ENCODE results near the gene B4GALNT3. TPM values are rescaled to one million over a fixed set of nuclear protein-coding genes. Genes with fewer than 3 reads are reported as not detected.

Gene B4GALNT3
- total RNA-seq, 2 experiments from 2014 or later: 2.2 to 3.3 TPM

DNA sequence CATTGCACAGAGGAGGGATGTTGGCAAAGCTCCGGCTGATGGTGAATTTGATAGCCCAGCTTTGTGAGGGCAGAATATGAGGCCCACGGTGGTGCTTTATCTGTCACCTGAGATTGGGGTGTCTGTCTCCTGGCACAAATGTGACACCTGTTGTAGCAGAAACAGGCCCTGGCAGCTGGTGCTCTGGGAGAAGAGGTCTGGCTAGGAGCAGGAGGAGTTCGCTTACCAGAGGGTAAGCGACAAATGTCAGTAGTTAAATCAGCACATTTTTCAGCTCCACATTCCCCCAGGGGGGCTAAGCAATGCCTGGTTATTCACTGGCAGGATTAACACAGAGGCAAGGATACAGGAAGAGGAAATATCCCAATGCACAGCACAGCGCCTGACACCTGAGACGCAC lies 71.1 kb downstream of the B4GALNT3 start:
- Mint-ChIP-seq H3K36me3 (ENCODE audit: low read depth) (no peaks in the 10 kb centered on the region), H3K4me1 (no peaks in the 10 kb centered on the region), H3K27ac (no peak overlapping the region), H3K4me3 (no peak overlapping the region), H3K27me3 (no peaks in the 10 kb centered on the region), H3K9me3 (ENCODE audit: low read depth) (peaks cover 9% of the 10 kb centered on the region)
- no peak for DNase-seq
- ATAC-seq: no peak
- intact Hi-C loops (cut with DNase I, micrococcal nuclease): no loop called here
- CTCF ChIA-PET: interaction anchor here (1.0 to 2.4 kb wide), 2 partner anchors 14 to 78 kb away, joined by 3 to 12 read pairs; no protein-coding TSS in a partner anchor
- POLR2A ChIA-PET: interaction anchor here (0.6 kb wide), 1 partner anchor 270 kb away, joined by 4 read pairs; no protein-coding TSS in a partner anchor

DNA sequence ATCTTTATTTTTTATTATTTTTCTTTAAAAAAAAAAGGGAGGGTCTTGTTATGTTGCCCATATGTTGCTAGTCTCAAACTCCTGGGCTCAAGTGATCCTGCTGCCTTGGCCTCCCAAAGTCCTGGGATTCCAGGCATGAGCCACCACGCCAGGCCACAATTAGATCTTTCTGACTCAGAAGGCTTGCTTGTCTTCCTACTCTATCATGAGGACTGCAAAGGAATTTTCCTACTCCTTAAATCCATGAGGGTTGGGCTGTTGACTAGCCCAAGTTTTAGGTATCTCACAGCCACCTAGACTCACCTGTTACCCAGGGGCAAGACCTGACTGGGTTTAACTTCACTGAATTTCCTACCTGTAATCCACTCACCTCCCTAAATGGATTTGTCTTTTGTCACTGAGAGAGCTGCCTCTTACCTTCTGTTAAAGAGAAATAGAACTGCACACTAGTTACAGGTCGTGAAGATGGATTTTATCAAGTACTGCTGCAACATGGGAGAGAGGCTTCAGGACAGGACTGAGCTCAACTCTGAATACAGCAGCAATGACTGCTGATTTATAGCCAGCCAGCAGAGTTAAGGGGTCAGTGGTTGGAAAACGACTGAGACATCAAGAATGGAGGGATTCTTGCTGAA lies 72.3 kb downstream of the B4GALNT3 start:
- no peaks in the 10 kb centered on the region for H3K4me1 Mint-ChIP-seq
- CTCF ChIA-PET: interaction anchor here (0.7 to 2.4 kb wide), 5 partner anchors 13 to 70 kb away, joined by 3 to 12 read pairs (median 3); no protein-coding TSS in a partner anchor

DNA sequence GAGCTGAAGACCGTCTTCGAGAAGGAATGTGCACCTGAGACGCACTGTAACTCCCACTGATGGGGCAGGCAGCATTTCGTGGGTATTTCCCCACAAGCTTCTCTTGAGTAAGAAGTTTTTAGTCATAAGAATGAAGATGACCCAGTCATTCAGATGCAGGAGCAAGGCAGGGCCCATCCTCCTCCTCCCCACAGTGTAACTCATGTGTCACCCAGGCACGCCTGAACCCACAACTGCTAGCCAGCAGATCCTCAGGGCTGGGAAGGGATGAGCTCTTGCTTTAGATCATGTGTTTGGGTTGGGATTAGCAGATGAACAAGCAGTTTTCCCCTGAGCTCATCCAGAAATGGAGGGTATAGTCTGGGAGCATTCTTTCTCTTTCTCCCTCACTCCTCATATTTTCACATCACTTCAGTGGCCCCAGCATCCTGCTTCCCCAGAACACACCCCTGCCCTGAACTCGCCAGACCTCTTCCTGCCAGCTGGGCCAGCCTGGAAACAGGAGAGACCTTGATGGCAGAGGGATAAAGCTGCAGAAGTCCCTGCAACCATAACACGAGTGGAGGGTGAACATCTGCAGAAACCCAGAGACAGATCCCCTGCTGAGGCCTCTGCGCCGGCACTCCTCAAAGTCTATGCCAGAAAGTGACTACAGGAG lies 73.3 kb downstream of the B4GALNT3 start:
- Mint-ChIP-seq H3K4me1 (no peaks in the 10 kb centered on the region), H3K27me3 (no peaks in the 10 kb centered on the region), H3K4me3 (no peak overlapping the region), H3K27ac (no peak overlapping the region), H3K9me3 (ENCODE audit: low read depth) (peaks cover 9% of the 10 kb centered on the region), H3K36me3 (ENCODE audit: low read depth) (no peaks in the 10 kb centered on the region)
- ChIA-PET POLR2A (no interaction called here), CTCF (interaction anchor here (1.4 to 1.5 kb wide), 3 partner anchors 14 to 71 kb away, joined by 3 to 6 read pairs (median 3); no protein-coding TSS in a partner anchor)
- peak; percentile 28 for DNase-seq
- ATAC-seq: peak; percentile 72
- intact Hi-C loops (cut with DNase I, micrococcal nuclease): no loop called here

More for the DNA sequence above, 72.3 kb downstream of the B4GALNT3 start:
- ATAC-seq: no peak
- Mint-ChIP-seq H3K27me3 (no peaks in the 10 kb centered on the region), H3K36me3 (ENCODE audit: low read depth) (no peaks in the 10 kb centered on the region), H3K4me3 (no peak overlapping the region), H3K9me3 (ENCODE audit: low read depth) (peaks cover 9% of the 10 kb centered on the region), H3K27ac (no peak overlapping the region)
- no peak for DNase-seq
- intact Hi-C loops (cut with DNase I, micrococcal nuclease): no loop called here
- POLR2A ChIA-PET: no interaction called here

DNA sequence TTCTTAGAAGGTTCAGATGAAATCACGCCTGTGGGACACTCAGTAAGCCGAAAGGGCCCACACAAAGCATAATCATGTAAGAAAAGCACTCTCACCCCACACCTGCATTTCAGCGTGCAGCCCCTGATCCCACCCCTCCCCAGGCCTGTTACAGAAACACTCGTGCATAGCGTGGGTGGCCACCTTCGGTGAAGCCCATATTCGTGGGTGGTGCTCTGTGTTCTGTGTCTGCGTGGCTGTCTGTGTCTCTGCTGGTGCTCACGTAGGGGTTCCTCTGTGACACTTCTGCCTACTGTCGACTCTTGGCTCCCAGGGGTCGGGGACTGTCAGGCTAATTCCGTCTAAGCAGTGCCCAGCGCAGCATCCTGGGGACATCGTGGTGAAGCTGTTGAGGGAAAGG lies 74.0 kb downstream of the B4GALNT3 start:
- H3K27me3 Mint-ChIP-seq: no peaks in the 10 kb centered on the region
- ChIA-PET CTCF (no interaction called here), POLR2A (no interaction called here)
- H3K4me3 Mint-ChIP-seq: no peak overlapping the region
- no peaks in the 10 kb centered on the region for H3K36me3 Mint-ChIP-seq (ENCODE audit: low read depth)
- peaks cover 2% of the 10 kb centered on the region for H3K4me1 Mint-ChIP-seq
- ATAC-seq (no peak), DNase-seq (no peak)
- H3K9me3 Mint-ChIP-seq (ENCODE audit: low read depth): peaks cover 9% of the 10 kb centered on the region
- no peak overlapping the region for H3K27ac Mint-ChIP-seq
- intact Hi-C loops (cut with DNase I, micrococcal nuclease): no loop called here

DNA sequence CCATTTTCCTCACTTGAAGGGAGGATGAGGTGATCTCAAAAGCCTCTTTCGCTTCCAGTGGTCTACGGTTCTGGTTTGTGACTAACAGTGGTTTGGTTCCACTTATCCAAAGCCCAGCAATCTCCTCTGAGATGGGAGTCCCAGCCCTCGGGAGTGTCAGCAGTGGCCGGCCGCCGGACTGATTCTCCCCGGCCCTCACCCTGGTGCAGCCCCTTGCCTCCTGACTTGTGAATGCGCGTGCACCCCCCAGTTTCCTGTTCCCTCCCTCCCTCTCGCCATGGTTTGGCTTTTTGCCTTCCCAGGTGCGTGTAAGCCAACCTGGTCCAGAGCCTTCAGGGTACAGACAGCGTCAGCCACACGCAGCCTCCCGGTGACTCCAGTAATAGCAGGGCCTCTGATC lies 74.5 kb downstream of the B4GALNT3 start:
- ATAC-seq (no peak), DNase-seq (no peak)
- POLR2A ChIA-PET: no interaction called here
- H3K4me3 Mint-ChIP-seq: no peak overlapping the region
- no peaks in the 10 kb centered on the region for H3K27me3 Mint-ChIP-seq
- no peak overlapping the region for H3K27ac Mint-ChIP-seq
- no peaks in the 10 kb centered on the region for H3K36me3 Mint-ChIP-seq (ENCODE audit: low read depth)
- peaks cover 7% of the 10 kb centered on the region for H3K4me1 Mint-ChIP-seq
- CTCF ChIA-PET: no interaction called here
- intact Hi-C loops (cut with DNase I, micrococcal nuclease): no loop called here
- peaks cover 9% of the 10 kb centered on the region for H3K9me3 Mint-ChIP-seq (ENCODE audit: low read depth)

DNA sequence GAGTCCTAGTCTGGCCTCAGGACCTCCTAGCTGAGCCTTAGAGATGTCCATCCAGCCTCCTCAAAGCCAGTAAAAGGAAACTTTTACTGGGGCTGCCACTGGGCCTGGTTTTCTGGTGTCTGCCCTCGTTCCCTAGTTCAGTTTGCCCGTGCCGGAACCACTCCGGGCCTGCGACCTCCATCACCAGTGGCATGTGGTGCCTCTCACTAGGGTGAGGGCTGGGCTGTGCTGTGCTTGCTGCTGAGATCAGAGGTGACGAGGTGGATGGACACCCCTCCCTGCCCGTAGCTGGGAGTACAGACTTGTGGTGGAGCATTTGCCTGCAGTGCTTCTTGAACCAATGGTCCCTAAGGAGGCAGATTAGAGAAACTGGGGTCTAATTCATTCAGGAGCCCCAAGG lies 75.7 kb downstream of the B4GALNT3 start:
- H3K9me3 Mint-ChIP-seq (ENCODE audit: low read depth): peaks cover 9% of the 10 kb centered on the region
- POLR2A ChIA-PET: no interaction called here
- intact Hi-C loops (cut with DNase I, micrococcal nuclease): no loop called here
- CTCF ChIA-PET: interaction anchor here (0.7 to 11.3 kb wide), 5 partner anchors 9 to 93 kb away, joined by 3 to 130 read pairs (median 9); no protein-coding TSS in a partner anchor
- no peak overlapping the region for H3K4me3 Mint-ChIP-seq
- ATAC-seq (no peak), DNase-seq (no peak)
- H3K4me1 Mint-ChIP-seq: peaks cover 18% of the 10 kb centered on the region
- no peaks in the 10 kb centered on the region for H3K27me3 Mint-ChIP-seq
- no peaks in the 10 kb centered on the region for H3K36me3 Mint-ChIP-seq (ENCODE audit: low read depth)
- H3K27ac Mint-ChIP-seq: no peak overlapping the region

DNA sequence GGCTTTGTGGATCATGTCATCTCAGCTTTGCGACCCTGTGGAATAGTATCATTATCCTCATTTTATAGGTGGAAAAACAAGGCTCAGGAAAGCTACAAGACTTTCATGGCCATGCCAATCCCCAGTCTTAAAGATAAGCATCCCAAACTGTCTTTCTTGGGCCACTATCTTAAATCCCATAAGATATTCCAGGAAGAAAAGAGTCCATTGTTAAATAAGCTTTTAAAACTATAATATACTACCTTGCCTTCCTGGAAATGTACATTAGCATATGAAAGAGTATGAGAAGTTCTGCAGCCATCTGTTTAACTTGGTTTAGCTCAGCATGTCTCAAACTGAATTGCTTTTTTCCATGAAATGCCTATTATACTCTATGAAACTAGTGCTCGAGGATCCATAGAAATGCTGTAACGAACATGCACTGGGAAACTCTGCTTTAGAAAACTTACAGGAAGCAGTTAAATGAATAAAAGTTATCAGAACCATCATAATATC lies 77.1 kb downstream of the B4GALNT3 start:
- Mint-ChIP-seq H3K4me1 (peaks cover 20% of the 10 kb centered on the region), H3K27me3 (no peaks in the 10 kb centered on the region), H3K4me3 (no peak overlapping the region), H3K36me3 (ENCODE audit: low read depth) (no peaks in the 10 kb centered on the region), H3K27ac (no peak overlapping the region), H3K9me3 (ENCODE audit: low read depth) (peaks cover 9% of the 10 kb centered on the region)
- POLR2A ChIA-PET: no interaction called here
- DNase-seq (no peak), ATAC-seq (no peak)
- CTCF ChIA-PET: interaction anchor here (0.8 to 11.3 kb wide), 8 partner anchors 8 to 556 kb away, joined by 3 to 130 read pairs (median 4); no protein-coding TSS in a partner anchor
- intact Hi-C loops (cut with DNase I, micrococcal nuclease): no loop called here

DNA sequence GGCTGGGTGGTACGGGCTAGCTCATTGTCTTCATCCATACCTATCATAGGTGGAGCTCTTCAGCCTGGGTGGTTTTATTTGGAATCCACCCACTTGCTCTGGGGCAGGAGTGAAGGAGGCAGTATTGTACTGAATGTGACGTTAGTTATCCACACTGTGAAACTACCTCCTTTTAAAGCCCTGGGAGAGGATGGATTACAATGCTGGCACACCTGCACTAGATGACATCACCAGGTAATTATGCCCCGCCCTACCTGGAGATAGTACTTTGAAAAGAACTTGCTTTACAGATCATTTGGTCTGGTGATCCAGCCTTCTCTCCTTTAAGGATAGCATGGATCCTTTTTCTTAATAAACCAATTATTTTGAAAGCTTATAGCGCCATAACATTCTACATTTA lies 78.0 kb downstream of the B4GALNT3 start:
- Mint-ChIP-seq H3K4me3 (no peak overlapping the region), H3K27me3 (no peaks in the 10 kb centered on the region), H3K27ac (no peak overlapping the region), H3K36me3 (ENCODE audit: low read depth) (no peaks in the 10 kb centered on the region), H3K4me1 (peaks cover 20% of the 10 kb centered on the region), H3K9me3 (ENCODE audit: low read depth) (peaks cover under 1% of the 10 kb centered on the region)
- DNase-seq (no peak), ATAC-seq (no peak)
- intact Hi-C loops (cut with DNase I, micrococcal nuclease): no loop called here
- ChIA-PET CTCF (interaction anchor here (0.6 to 11.3 kb wide), 6 partner anchors 10 to 555 kb away, joined by 3 to 130 read pairs (median 6); no protein-coding TSS in a partner anchor), POLR2A (no interaction called here)

DNA sequence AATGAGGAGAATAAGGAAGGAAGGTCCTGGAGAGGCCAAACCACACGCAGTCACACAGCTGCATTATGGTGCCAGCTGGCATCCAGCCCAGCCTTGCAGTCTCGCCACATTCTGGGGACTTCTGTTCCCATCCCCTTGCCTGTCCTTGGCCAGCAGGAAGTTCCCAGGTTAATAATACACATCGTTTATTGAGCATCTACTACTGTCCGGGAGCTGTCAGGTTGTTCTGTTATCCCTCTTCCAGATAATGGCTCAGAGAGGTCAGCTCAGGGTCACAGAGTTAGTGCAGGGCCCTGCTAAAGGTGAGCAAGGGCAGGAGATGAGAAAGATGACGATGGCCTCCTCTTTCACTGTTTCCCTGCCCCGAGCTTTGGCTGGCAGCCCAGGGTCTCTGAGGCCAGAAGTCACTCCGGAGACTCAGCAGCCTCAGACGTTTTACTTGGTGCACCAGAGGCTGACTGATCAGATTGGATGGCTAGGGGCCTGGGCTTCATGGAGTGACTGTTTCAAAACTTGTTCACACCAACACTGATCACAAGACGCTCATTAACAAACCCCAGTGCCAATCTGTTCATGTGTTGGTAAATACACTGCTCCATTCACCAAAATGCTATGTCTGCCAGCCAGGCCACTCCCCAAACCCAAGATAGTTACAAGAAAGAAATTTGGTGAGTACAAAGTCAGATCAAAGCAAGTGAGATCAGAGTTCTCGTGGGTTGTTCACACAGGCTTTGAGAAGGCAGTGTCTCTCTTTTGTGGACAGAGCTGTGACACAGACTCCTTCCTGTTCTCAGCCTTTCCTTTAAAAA lies 79.2 kb downstream of the B4GALNT3 start:
- Mint-ChIP-seq H3K36me3 (ENCODE audit: low read depth) (no peaks in the 10 kb centered on the region), H3K27me3 (no peaks in the 10 kb centered on the region), H3K9me3 (ENCODE audit: low read depth) (no peaks in the 10 kb centered on the region), H3K4me3 (no peak overlapping the region), H3K4me1 (peaks cover 20% of the 10 kb centered on the region), H3K27ac (peak overlapping the region; percentile 58)
- ChIA-PET CTCF (interaction anchor here (0.7 to 11.3 kb wide), 9 partner anchors 9 to 491 kb away, joined by 3 to 130 read pairs (median 5); no protein-coding TSS in a partner anchor), POLR2A (no interaction called here)
- ATAC-seq (peak; percentile 94), DNase-seq (peak; percentile 41)
- intact Hi-C loops (cut with DNase I, micrococcal nuclease): no loop called here

DNA sequence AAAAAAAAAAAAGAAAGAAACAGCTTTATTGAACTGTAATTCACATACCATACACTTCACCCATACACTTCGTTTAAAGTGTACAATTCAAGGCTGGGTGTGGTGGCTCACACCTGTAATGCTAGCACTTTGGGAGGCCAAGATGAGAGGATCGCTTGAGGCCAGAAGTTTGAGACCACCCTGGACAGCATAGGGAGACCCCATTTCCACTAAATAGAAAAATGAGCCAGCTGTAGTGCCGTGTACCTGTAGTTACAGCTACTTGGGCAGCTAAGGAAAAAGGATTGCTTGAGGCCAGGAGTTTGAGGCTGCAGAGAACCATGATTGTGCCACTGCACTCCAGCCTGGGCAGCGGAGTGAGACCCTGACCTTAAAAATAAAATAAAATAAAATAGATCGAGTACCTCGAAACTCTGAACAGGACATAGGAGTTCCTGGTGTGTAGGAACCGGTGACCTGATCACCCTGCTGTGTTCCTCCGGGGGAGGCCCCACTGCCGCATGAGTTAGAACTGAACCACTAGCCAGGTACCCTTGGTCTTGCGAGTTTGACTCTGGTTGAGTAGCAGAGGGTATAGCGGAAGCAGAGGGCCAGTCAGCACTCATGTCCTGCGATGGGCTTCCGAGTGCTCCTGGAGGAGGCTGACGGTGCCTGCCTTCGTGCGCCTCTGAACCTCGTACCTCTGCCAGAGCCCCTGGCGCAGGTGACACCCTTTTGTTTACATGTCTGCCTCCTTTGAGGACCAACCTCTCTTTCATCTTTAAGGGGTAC lies 80.0 kb downstream of the B4GALNT3 start:
- no peaks in the 10 kb centered on the region for H3K27me3 Mint-ChIP-seq

More for the DNA sequence above, 80.0 kb downstream of the B4GALNT3 start:
- no peaks in the 10 kb centered on the region for H3K36me3 Mint-ChIP-seq (ENCODE audit: low read depth)
- no peak for DNase-seq
- ChIA-PET CTCF (interaction anchor here (0.7 to 11.3 kb wide), 9 partner anchors 11 to 97 kb away, joined by 3 to 130 read pairs (median 4); no protein-coding TSS in a partner anchor), POLR2A (no interaction called here)
- H3K4me1 Mint-ChIP-seq: peaks cover 20% of the 10 kb centered on the region
- H3K4me3 Mint-ChIP-seq: no peak overlapping the region
- H3K9me3 Mint-ChIP-seq (ENCODE audit: low read depth): no peaks in the 10 kb centered on the region
- ATAC-seq: no peak
- intact Hi-C loops (cut with DNase I, micrococcal nuclease): no loop called here
- H3K27ac Mint-ChIP-seq: peak overlapping the region; percentile 17

Measured in activated CD4-positive, alpha-beta T cell treated with anti-CD3 and anti-CD28 coated beads for 36 hours (primary cell).